Ascending aorta (tissue), 2 donors: ENCODE measurements around the gene ALOX15B. TPM values are rescaled to one million over a fixed set of nuclear protein-coding genes. Genes with fewer than 3 reads are reported as not detected.

ENCODE experiments used
- DNase-seq, 2 donors: peaks; one replicate each; pipeline ENCODE4 v3.0.0-alpha.2; 2019; ENCODE audit warnings: low spot score in 2 of 2
- H3K27ac ChIP-seq, 2 donors: fragments of 200-600 bp; sonication (generic); one replicate each; pipeline ENCODE4 v1.5.1; 2016 to 2017; ENCODE audit warnings: mild to moderate bottlenecking in 1 of 2
- H3K27me3 ChIP-seq: fragments of 200-600 bp; sonication (generic); one replicate; pipeline ENCODE4 v1.5.1; 2017
- H3K36me3 ChIP-seq, 2 donors: fragments of 200-600 bp; sonication (generic); one replicate each; pipeline ENCODE4 v1.5.1; 2016
- H3K4me1 ChIP-seq, 2 donors: fragments of 200-600 bp; sonication (generic); one replicate each; pipeline ENCODE4 v1.5.1; 2016 to 2017; ENCODE audit warnings: mild to moderate bottlenecking in 1 of 2
- H3K4me3 ChIP-seq, 2 donors: fragments of 200-600 bp; sonication (generic); one replicate each; pipeline ENCODE4 v1.5.1; 2016 to 2017; ENCODE audit warnings: mild to moderate bottlenecking in 1 of 2
- H3K9me3 ChIP-seq, 2 donors: fragments of 200-600 bp; sonication (generic); one replicate each; pipeline ENCODE4 v1.5.1; 2016
- CTCF ChIP-seq, 3 experiments: fragments of 200-600 bp in 2 of 3; fragments of 450-650 bp in 1 of 3; sonication (generic) in 2 of 3; IDR thresholded peaks; one replicate each; pipeline ENCODE4 v1.5.1; 2016 to 2019; ENCODE audit warnings: antibody characterized with exemption in 3 of 3, mild to moderate bottlenecking in 1 of 3, moderate library complexity in 1 of 3
- intact Hi-C: fragments of 100-400 bp; cut with DNase I; formaldehyde crosslinking; loops from one replicate; pipeline ENCODE4 v1.15.1; 2023
- total RNA-seq: library from RNA; depleted of rRNA; stranded (reverse); fragments of >200 nt; gene quantifications from one replicate; pipeline ENCODE4 v1.1.0, GENCODE V29; 2016

Gene ALOX15B
- total RNA-seq, 1 donor from 2014 or later: 2.3 TPM

- Histone ChIP-seq H3K9me3 (no peaks in the 10 kb centered on the region), H3K4me1 (peaks cover 0 to 5% of the 10 kb centered on the region in 2 donors), H3K4me3 (no peak overlapping the region), H3K27me3 (peaks cover 8% of the 10 kb centered on the region), H3K36me3 (no peaks in the 10 kb centered on the region), H3K27ac (no peak overlapping the region)
- intact Hi-C loops: no loop called here
- no peak for DNase-seq
- TF ChIP-seq CTCF (IDR thresholded peaks at IDR 0.05): no peak
Measured at GRCh38 chr17:8063761-8064534, 25.1 kb downstream of the ALOX15B start.

- DNase-seq: no peak
- Histone ChIP-seq H3K4me1 (peaks cover 0 to 5% of the 10 kb centered on the region in 2 donors), H3K4me3 (no peak overlapping the region), H3K9me3 (no peaks in the 10 kb centered on the region), H3K36me3 (no peaks in the 10 kb centered on the region), H3K27ac (no peak overlapping the region), H3K27me3 (peaks cover 4% of the 10 kb centered on the region)
- intact Hi-C loops: no loop called here
- no peak for TF ChIP-seq CTCF (IDR thresholded peaks at IDR 0.05)
Measured at GRCh38 chr17:8064561-8065019, 25.7 kb downstream of the ALOX15B start.

GRCh38 chr17:8066841-8067775, 28.2 kb downstream of the ALOX15B start:
- DNase-seq: no peak

GRCh38 chr17:8067806-8068205, 28.9 kb downstream of the ALOX15B start:
- DNase-seq: no peak
- Histone ChIP-seq H3K4me3 (no peak overlapping the region), H3K27me3 (peaks cover 7% of the 10 kb centered on the region), H3K9me3 (no peaks in the 10 kb centered on the region), H3K27ac (no peak overlapping the region), H3K4me1 (peaks cover 1 to 6% of the 10 kb centered on the region in 2 donors), H3K36me3 (no peaks in the 10 kb centered on the region)
- intact Hi-C loops: no loop called here
- TF ChIP-seq CTCF (IDR thresholded peaks at IDR 0.05): no peak

More at GRCh38 chr17:8066841-8067775, 28.2 kb downstream of the ALOX15B start:
- no peak for TF ChIP-seq CTCF (IDR thresholded peaks at IDR 0.05)
- intact Hi-C loops: no loop called here
- peaks cover 4% of the 10 kb centered on the region for H3K27me3 ChIP-seq
- H3K4me3 ChIP-seq: no peak overlapping the region
- H3K9me3 ChIP-seq: no peaks in the 10 kb centered on the region
- no peak overlapping the region for H3K27ac ChIP-seq
- peaks cover 0 to 5% of the 10 kb centered on the region in 2 donors for H3K4me1 ChIP-seq
- H3K36me3 ChIP-seq: no peaks in the 10 kb centered on the region

GRCh38 chr17:8068736-8069586, 30.1 kb downstream of the ALOX15B start:
- Histone ChIP-seq H3K4me3 (no peak overlapping the region), H3K27me3 (peaks cover 7% of the 10 kb centered on the region), H3K36me3 (no peaks in the 10 kb centered on the region), H3K27ac (no peak overlapping the region), H3K4me1 (peaks cover 7 to 10% of the 10 kb centered on the region in 2 donors), H3K9me3 (no peaks in the 10 kb centered on the region)
- intact Hi-C loops: no loop called here
- no peak for TF ChIP-seq CTCF (IDR thresholded peaks at IDR 0.05)
- DNase-seq: peak in 1 of 2 donors; percentile 30
